ENCODE data around the gene RTL5. TPM values are rescaled to one million over a fixed set of nuclear protein-coding genes. Genes with fewer than 3 reads are reported as not detected.

The RTL5 gene
- total and polyA plus RNA-seq, 10 of the 15 experiments (the other 5 are each of a cell fraction or from before 2014, with no cell fraction given): under 0.01 to 0.10 (median 0.03) TPM; not detected in 5

GRCh38 chrX:72143609-72143907 lies 11.8 kb upstream of the RTL5 start (continued):
- no peak for TF ChIP-seq USF1 (IDR thresholded peaks at IDR 0.05; ENCODE audit: borderline replicate concordance, extremely low read length, insufficient read depth, low read depth, low read length)
- TF ChIP-seq HDAC6 (IDR thresholded peaks at IDR 0.05; ENCODE audit: unreplicated experiment): no peak

GRCh38 chrX:72142794-72143608 lies 11.3 kb upstream of the RTL5 start:
- Histone ChIP-seq H3K27ac (ENCODE audit: control insufficient read depth, insufficient read depth) (no peak overlapping the region), H3K9me3 (replicated peaks; ENCODE audit: control insufficient read depth, insufficient read depth, low read length) (no peaks in the 10 kb centered on the region), H3K79me2 (ENCODE audit: control insufficient read depth, insufficient read depth, low read length) (no peaks in the 10 kb centered on the region), H4K20me1 (ENCODE audit: control insufficient read depth, insufficient read depth) (no peaks in the 10 kb centered on the region), H2AFZ (ENCODE audit: control insufficient read depth, low read depth, low read length) (no peak overlapping the region), H3K4me2 (ENCODE audit: control insufficient read depth, insufficient read depth) (no peak overlapping the region), H3K27me3 (replicated peaks in 1 of 2; ENCODE audit: control insufficient read depth in 2 of 2, insufficient read depth in 2 of 2, low read length in 1 of 2) (0 out of 4 replicates have a peak, but pooled peaks cover 0 to 2% of the 10 kb centered on the region in 2 experiments), H3K36me3 (ENCODE audit: control insufficient read depth in 2 of 2, insufficient read depth in 2 of 2, low read length in 1 of 2) (no peaks in the 10 kb centered on the region), H3K4me3 (no peak overlapping the region), H3K4me1 (ENCODE audit: control insufficient read depth, insufficient read depth, low read length) (peaks cover 14% of the 10 kb centered on the region), H3K9ac (ENCODE audit: control insufficient read depth, insufficient read depth, low read length) (no peak overlapping the region)
- ChIA-PET RAD21 (ENCODE audit: unreplicated experiment) (no interaction called here), CTCF (interaction anchor here (0.5 kb wide), 1 partner anchor 297 kb away, joined by 3 read pairs; no protein-coding TSS in a partner anchor), POLR2A (no interaction called here), SMC1A (ENCODE audit: uncharacterized antibody, unreplicated experiment) (no interaction called here)
- DNase-seq (ENCODE audit: low read depth, low spot score) (no peak), FAIRE-seq (no peak), ATAC-seq (no peak)
- in situ Hi-C loops (cut with MboI) (no loop called here), intact Hi-C loops (cut with micrococcal nuclease; ENCODE audit: unreplicated experiment) (loop anchor here (2.0 kb wide), 1 partner anchor 38 kb away; the partner anchor contains the start of gene PIN4)
- 59% methylated on average over 11 of the region's 11 CpGs for WGBS (ENCODE audit: insufficient coverage, insufficient replicate concordance, low lambda C conversion rate, missing lambda C conversion rate)
- BruUV-seq (replicated peaks): no TSS peak
- no peak for TF ChIP-seq TCF12 (IDR thresholded peaks at IDR 0.05; ENCODE audit: low read depth, low read length)
- no peak for TF ChIP-seq RELB (IDR thresholded peaks at IDR 0.05; ENCODE audit: low read depth)
- TF ChIP-seq KAT2A (conservative IDR thresholded peaks at IDR 0.05; ENCODE audit: control insufficient read depth, low read depth, low read length): no peak

All from GM12878 (cell line).